Measurements from ENCODE around the gene SEL1L3. TPM values are rescaled to one million over a fixed set of nuclear protein-coding genes. Genes with fewer than 3 reads are reported as not detected.

The SEL1L3 gene
- total RNA-seq, 2 donors from 2014 or later = 14.9 to 24.5 TPM

DNA sequence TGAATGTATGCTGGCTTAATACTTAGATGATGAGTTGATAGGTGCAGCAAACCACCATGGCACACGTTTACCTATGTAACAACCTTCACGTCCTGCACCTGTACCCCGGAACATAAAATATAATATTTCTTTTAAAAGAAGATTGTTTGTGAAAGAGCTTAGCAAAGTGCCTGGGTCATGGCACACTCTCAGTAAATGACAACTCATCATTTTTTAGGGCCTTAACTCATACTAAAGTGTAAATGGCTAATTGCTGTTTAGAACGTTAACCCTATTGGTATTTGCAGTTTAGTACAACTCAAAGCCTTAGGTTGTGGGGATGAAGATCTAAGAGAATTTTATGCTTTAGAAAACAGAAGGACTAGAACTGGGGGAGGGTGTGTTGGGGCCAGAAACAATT is 67.7 kb downstream of the SEL1L3 start:
- Mint-ChIP-seq H3K4me3 (no peak overlapping the region), H3K27me3 (ENCODE audit: insufficient read depth) (no peaks in the 10 kb centered on the region), H3K27ac (no peak overlapping the region), H3K9me3 (no peaks in the 10 kb centered on the region), H3K4me1 (peaks cover 8% of the 10 kb centered on the region), H3K36me3 (ENCODE audit: low read depth) (peaks cover 2% of the 10 kb centered on the region)
- TF ChIP-seq, protein P1, sequence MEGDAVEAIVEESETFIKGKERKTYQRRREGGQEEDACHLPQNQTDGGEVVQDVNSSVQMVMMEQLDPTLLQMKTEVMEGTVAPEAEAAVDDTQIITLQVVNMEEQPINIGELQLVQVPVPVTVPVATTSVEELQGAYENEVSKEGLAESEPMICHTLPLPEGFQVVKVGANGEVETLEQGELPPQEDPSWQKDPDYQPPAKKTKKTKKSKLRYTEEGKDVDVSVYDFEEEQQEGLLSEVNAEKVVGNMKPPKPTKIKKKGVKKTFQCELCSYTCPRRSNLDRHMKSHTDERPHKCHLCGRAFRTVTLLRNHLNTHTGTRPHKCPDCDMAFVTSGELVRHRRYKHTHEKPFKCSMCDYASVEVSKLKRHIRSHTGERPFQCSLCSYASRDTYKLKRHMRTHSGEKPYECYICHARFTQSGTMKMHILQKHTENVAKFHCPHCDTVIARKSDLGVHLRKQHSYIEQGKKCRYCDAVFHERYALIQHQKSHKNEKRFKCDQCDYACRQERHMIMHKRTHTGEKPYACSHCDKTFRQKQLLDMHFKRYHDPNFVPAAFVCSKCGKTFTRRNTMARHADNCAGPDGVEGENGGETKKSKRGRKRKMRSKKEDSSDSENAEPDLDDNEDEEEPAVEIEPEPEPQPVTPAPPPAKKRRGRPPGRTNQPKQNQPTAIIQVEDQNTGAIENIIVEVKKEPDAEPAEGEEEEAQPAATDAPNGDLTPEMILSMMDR (conservative IDR thresholded peaks at IDR 0.05) = no peak
- Histone ChIP-seq H3K9ac (ENCODE audit: extremely low read depth, low read length, poor library complexity, severe bottlenecking) (no peak overlapping the region), H3K36me3 (ENCODE audit: control insufficient read depth, insufficient read depth, low read length) (no peaks in the 10 kb centered on the region), H3K4me1 (ENCODE audit: control insufficient read depth, insufficient read depth, low read length) (no peaks in the 10 kb centered on the region), H3K27ac (ENCODE audit: low read depth, low read length) (peak overlapping the region; percentile 89), H3K27me3 (ENCODE audit: control insufficient read depth, insufficient read depth, low read length, poor library complexity, severe bottlenecking) (no peaks in the 10 kb centered on the region), H3K9me3 (ENCODE audit: control insufficient read depth, low read length) (no peaks in the 10 kb centered on the region), H3K4me3 (ENCODE audit: low read length) (no peak overlapping the region)
- no peak for DNase-seq
- WGBS, 2 experiments (ENCODE audit: insufficient coverage in 1 of 2, insufficient read length in 1 of 2) = 100% methylated on average over 3 of the region's 4 CpGs; no CpG with 5 or more reads in 1 of the 2 experiments

- no peaks in the 10 kb centered on the region for H3K9me3 Mint-ChIP-seq
- no peak overlapping the region for H3K4me3 ChIP-seq (ENCODE audit: low read length)
- no peaks in the 10 kb centered on the region for H3K4me1 ChIP-seq (ENCODE audit: control insufficient read depth, insufficient read depth, low read length)
- H3K4me3 Mint-ChIP-seq = no peak overlapping the region
- H3K4me1 Mint-ChIP-seq = peaks cover 8% of the 10 kb centered on the region
- 95% methylated on average over 3 to 4 of the region's 4 CpGs for WGBS, 2 experiments (ENCODE audit: insufficient coverage in 1 of 2, insufficient read length in 1 of 2)
- H3K27ac Mint-ChIP-seq = no peak overlapping the region
- DNase-seq = no peak
- no peak overlapping the region for H3K27ac ChIP-seq (ENCODE audit: low read depth, low read length)
- H3K9me3 ChIP-seq (ENCODE audit: control insufficient read depth, low read length) = no peaks in the 10 kb centered on the region
- no peaks in the 10 kb centered on the region for H3K27me3 ChIP-seq (ENCODE audit: control insufficient read depth, insufficient read depth, low read length, poor library complexity, severe bottlenecking)
- no peaks in the 10 kb centered on the region for H3K36me3 ChIP-seq (ENCODE audit: control insufficient read depth, insufficient read depth, low read length)
- no peaks in the 10 kb centered on the region for H3K27me3 Mint-ChIP-seq (ENCODE audit: insufficient read depth)
- H3K36me3 Mint-ChIP-seq (ENCODE audit: low read depth) = no peaks in the 10 kb centered on the region
- no peak overlapping the region for H3K9ac ChIP-seq (ENCODE audit: extremely low read depth, low read length, poor library complexity, severe bottlenecking)
- TF ChIP-seq, protein P1 (conservative IDR thresholded peaks at IDR 0.05) = no peak
Observed at GRCh38 chr4:25792876-25793275, 69.9 kb downstream of the SEL1L3 start.

DNA sequence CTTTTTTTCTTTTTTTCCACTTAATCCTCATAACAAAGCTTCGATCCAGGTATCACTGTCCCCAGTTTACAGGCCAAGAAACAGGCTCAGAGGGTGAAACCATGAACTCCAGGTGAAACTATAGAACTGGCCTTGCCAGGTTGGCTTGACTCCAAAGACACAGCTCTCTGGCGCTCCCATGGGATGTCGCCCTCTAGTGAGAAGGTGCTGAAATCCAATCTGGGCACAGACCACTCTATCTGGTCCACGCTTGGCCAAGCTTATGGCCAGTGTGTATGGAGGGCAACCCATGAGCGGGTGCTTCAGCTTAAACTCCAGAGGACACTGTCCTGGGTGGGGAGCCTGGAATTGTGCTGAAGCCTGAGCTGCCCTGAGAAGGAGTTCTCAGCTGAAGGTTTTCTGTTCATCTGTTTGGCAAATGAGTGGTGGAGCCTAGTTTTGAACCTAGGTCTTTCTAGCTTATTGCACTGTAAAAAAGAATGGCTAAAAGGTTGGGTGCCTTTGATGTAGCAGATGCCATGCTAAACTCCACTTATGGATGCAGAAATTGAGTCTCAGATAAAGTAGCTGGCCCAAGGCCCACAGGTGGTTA is 70.5 kb downstream of the SEL1L3 start:
- Histone ChIP-seq H3K4me1 (ENCODE audit: control insufficient read depth, insufficient read depth, low read length) (no peaks in the 10 kb centered on the region), H3K4me3 (ENCODE audit: low read length) (no peak overlapping the region), H3K9me3 (ENCODE audit: control insufficient read depth, low read length) (no peaks in the 10 kb centered on the region), H3K36me3 (ENCODE audit: control insufficient read depth, insufficient read depth, low read length) (no peaks in the 10 kb centered on the region), H3K27ac (ENCODE audit: low read depth, low read length) (no peak overlapping the region), H3K9ac (ENCODE audit: extremely low read depth, low read length, poor library complexity, severe bottlenecking) (no peak overlapping the region), H3K27me3 (ENCODE audit: control insufficient read depth, insufficient read depth, low read length, poor library complexity, severe bottlenecking) (no peaks in the 10 kb centered on the region)
- H3K4me1 Mint-ChIP-seq = peaks cover 8% of the 10 kb centered on the region
- H3K9me3 Mint-ChIP-seq = no peaks in the 10 kb centered on the region
- H3K36me3 Mint-ChIP-seq (ENCODE audit: low read depth) = no peaks in the 10 kb centered on the region
- 69 to 73% methylated on average over 4 to 5 of the region's 5 CpGs for WGBS, 2 experiments (ENCODE audit: insufficient coverage in 1 of 2, insufficient read length in 1 of 2)
- H3K4me3 Mint-ChIP-seq = no peak overlapping the region
- no peak overlapping the region for H3K27ac Mint-ChIP-seq
- H3K27me3 Mint-ChIP-seq (ENCODE audit: insufficient read depth) = no peaks in the 10 kb centered on the region
- DNase-seq = peak; percentile 87
- TF ChIP-seq, protein P1 (conservative IDR thresholded peaks at IDR 0.05) = peak; percentile 86

All from endodermal cell (in vitro differentiated cells).